Neural cell (in vitro differentiated cells): ENCODE data around the gene CRACDL.

Experiments
- CTCF ChIP-seq: fragments of 450-650 bp; IDR thresholded peaks from 2 replicates; pipeline ENCODE4 v1.5.1; 2014; ENCODE audit warnings: antibody characterized with exemption, mild to moderate bottlenecking, moderate library complexity; ENCODE audit not compliant: poor library complexity, severe bottlenecking
- EP300 ChIP-seq: fragments of 450-650 bp; conservative IDR thresholded peaks from 2 replicates; pipeline ENCODE4 v1.6.1; 2014; ENCODE audit warnings: antibody characterized with exemption, mild to moderate bottlenecking, moderate library complexity; ENCODE audit not compliant: poor library complexity, severe bottlenecking
- EZH2 ChIP-seq: fragments of 200-600, 300-800 bp; shearing (Covaris generic), sonication (generic); IDR thresholded peaks from 2 replicates; pipeline ENCODE4 v1.6.1; 2014; ENCODE audit warnings: antibody characterized with exemption, low read length, borderline replicate concordance, mild to moderate bottlenecking; ENCODE audit not compliant: insufficient read depth, poor library complexity, severe bottlenecking
- MXI1 ChIP-seq: fragments of 450-650 bp; conservative IDR thresholded peaks from 2 replicates; pipeline ENCODE4 v1.6.1; 2014; ENCODE audit warnings: antibody characterized with exemption, mild to moderate bottlenecking; ENCODE audit not compliant: poor library complexity, severe bottlenecking
- RAD21 ChIP-seq: fragments of 450-650 bp; conservative IDR thresholded peaks from 2 replicates; pipeline ENCODE4 v1.6.1; 2014; ENCODE audit warnings: antibody characterized with exemption, mild to moderate bottlenecking, moderate library complexity

GRCh38 chr2:98804265-98804650 is 131.8 kb downstream of the CRACDL start:
- TF ChIP-seq EP300 (no peak), EZH2 (no peak), MXI1 (no peak), CTCF (no peak), RAD21 (no peak)
